HG03175 (cell line): ENCODE data around the gene UCHL5.
"Not testable (repeated sequence)": the region's sequence is repeated elsewhere in the genome, so short reads cannot be mapped to it uniquely, and the experiment has no call there.

Source experiments
- ATAC-seq: cut with Tn5 transposase; IDR thresholded peaks from one replicate; pipeline ENCODE4 v1.9.1; 2021; ENCODE audit warnings: mild to moderate bottlenecking, moderate library complexity; ENCODE audit not compliant: unreplicated experiment

UCHL5 gene

DNA sequence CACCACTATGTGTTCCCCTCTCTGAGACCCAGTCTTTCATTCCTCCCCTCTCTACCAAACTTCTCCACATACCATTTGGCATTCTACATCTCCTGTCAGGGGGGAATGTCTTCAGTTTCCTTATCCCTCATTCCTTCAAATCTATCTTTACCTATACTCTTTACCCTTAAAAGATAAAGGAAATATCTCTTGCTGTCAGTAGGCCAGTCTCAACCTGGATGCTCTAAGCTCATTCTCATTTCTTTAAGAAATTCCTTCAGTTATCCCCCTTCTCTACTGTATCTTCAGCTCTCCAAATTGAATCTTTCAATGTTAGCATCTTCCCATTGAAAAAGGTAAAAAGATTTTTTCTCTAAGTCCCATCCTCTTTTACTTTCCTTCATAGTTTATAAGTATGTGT, 6.8 kb upstream of the UCHL5 start:
- no peak for ATAC-seq

GRCh38 chr1:193062698-193063463, 3.7 kb upstream of the UCHL5 start:
- no peak for ATAC-seq

DNA sequence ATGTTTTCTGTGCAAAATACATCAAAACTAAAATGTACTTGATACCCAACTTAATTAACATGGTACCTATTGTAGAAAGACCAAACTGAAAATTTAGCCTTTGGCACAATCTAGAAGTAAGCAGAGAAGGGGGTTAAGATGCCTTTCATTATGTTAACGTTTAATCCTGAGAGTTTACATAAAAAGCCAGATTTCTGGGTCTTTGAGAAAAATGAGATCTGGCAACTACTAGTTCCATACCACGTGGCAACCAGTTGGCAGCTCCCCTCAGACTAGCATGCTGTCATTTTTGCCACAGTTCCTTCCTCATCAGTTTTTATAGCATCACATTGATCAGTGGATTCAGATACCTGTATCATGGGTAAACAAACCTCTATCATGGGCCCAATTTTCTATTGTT, 1.8 kb upstream of the UCHL5 start:
- ATAC-seq: no peak

GRCh38 chr1:193060406-193060805, 1.2 kb upstream of the UCHL5 start:
- ATAC-seq: no peak

- ATAC-seq: no peak
Measured at GRCh38 chr1:193060115-193060403, 899 bp upstream of the UCHL5 start.

GRCh38 chr1:193058529-193059281, 455 bp downstream of the UCHL5 start:
- peak; percentile 46 for ATAC-seq

DNA sequence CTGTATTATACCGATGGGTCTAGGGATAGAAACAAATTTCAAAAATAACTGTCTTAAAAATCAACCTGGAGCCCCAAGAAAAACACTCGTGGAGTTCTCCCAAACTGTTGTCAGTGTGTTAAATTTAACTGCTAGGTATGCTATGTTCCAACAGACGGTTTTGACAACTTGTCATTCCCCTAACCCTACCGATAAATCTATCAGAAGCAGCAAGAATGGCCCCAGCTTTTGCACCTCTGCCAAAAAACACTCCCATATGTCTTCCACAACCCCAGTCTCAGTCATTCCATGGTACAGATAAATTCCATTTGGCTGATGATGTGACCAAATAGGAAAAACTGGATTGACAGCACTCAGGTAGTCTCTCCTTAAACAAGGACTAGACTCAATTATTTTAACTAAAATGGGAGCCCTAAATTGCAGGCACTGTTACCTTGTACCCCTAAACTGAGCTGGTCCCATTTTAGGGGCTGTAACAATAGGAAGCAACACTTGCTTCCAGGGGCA, 4.9 kb downstream of the UCHL5 start:
- no peak for ATAC-seq

- not testable (repeated sequence) for ATAC-seq
Measured at GRCh38 chr1:193048913-193049312, 10.2 kb downstream of the UCHL5 start.

DNA sequence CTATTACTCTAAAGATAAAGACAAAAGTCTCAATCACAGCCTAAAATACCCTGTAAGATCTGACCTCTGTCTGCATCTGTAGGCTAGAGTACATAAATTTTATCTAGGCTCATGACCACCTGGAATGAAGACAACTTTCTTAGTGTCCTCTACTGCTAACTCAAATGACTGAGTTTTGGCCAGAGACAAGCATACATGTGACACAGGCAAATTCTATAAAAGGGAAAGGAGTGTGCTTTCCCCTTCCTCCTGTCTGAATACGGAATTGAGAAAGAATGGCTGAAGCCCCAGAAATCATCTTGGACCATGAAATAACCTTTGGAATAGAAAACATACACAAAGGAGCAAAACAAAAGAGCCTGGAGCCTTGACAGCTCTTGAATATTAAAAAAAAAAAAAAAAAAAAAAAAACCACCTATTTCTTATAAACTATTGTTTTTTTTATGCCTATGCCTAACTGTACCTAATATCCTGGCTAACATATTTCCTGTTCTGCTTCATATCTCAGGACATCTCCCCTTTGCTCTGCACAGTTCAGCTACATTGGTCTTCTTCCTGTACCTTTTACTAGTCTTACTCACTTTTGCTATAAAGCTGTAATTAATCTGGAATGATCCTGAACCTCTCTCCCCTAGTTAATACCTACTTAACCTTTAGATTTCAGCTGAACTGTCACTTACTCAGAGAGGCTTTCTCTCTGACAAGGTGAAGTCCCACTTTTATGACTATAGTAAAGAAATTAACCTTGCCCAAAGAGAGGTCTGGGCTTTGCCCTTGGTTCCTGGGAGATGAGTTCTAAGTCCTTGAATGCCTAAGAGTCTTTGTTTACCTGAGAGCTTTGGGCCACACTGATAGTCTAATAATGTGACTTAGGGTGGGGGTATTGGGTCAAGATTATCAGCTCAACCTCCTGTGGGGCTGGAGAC, 16.1 kb downstream of the UCHL5 start:
- ATAC-seq: no peak

- no peak for ATAC-seq
Measured at GRCh38 chr1:193040011-193040410, 19.1 kb downstream of the UCHL5 start.

DNA sequence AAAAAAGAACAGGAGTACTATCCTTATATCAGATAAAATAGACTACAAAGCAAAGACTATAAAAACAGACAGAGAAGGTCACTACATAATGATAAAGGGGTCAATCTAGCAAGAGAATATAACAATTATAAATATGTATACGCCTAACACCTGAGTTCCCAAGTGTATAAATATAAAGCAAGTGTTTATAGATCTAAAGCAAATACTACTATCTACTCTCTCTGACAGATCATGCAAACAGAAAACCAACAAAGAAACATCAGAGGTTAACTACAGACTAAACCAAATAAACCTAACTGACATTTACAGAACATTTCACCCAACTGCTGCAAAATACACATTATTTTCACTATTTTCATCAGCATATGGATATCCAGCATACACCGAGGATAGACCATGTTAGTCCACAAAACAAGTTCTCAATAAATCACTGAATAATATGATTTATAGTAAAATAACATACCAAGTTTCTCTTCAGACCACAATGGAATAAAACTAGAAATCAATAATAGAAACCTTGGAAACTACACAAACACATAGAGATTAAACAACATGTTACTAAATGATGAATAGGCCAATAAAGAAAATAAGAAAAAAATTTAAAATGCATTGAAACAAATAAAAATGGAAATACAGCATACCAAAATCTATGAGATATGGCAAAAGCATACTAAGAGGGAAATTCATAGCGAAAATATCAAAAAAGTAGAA, 22.7 kb downstream of the UCHL5 start:
- ATAC-seq: no peak

GRCh38 chr1:193033610-193034009, 25.6 kb downstream of the UCHL5 start:
- ATAC-seq: no peak

- ATAC-seq: not testable (repeated sequence)
Measured at GRCh38 chr1:193032643-193033427, 26.3 kb downstream of the UCHL5 start.

DNA sequence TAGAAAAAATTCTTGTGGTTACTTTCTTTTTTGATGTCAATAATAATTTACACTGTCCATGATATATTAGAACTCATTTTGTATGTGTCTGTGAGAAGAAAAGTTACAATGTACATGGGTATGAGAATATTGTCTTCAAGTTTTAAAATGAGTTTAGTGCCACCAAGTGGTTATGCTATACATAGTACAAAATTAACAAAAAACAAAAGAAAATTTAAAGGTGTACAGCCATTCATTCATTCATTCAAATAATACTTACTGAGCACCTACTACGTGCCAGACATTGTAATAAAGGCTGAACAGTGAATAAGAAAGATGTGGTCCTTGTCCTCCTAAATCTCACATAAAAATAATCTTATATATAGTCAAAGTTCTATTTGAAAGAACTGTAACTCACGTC, 27.7 kb downstream of the UCHL5 start:
- peak; percentile 68 for ATAC-seq

DNA sequence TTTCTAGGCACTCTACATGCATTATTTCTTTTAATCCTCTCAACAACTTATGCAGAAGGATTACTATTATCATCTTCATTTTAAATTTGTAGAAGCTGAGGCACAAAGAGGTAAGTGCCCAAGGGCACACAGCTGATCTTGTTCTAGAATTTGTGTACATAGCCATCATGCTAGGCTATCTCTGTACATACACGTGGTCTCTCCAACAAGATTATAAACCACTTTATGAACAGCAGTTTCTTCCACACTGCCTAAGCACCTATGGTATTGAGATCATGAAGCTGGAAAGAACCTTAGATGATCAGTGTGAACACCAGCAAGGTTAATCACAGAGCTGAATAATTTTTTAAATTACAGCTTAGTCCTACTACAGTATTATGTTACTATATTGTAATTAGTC, 28.9 kb downstream of the UCHL5 start:
- ATAC-seq: no peak

GRCh38 chr1:193025218-193025617, 33.9 kb downstream of the UCHL5 start:
- ATAC-seq: no peak

DNA sequence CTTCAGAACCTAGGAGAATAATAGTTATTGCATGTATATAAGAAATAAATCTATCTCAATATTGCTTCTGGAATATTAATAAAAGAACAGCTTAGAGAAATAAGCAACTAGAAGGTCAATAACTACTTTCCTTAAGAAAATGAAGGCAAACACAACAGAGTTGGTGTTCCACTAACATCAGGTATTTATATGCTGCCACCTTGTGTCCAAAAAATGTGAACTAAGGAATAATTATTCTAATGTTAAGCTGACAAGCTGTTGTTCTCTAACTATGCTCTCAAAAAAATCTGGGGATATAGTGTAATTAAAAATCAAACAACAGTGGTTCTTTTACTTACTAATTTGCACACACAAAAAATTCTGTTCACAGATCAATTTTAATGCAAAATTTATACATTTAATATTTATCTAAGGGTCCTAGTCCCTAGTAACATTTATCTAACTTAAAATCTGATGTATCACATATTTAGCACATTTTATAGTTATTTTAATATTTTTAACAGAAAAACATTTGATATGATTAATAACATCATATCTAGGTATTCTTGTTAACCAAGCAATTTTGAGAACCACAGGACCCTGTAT, 39.6 kb downstream of the UCHL5 start:
- ATAC-seq: peak; percentile 75

DNA sequence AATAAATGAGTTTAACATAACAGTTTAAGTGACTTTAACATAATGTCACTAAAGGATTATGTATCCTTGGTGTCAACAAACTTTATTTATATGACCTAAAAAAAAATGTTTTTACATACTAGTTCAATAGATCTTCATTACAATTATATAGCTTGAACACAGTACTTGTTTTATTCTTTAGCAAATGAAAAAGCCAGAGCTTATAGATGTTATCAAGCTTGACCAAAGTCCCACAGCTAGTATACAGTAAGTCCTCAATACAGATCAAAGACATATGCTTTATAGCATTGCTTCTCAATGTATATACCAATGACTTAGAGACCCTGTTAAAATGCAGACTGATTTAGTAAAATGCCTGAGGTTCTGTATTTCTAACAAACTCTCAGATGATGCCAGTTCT, 42.4 kb downstream of the UCHL5 start:
- no peak for ATAC-seq

DNA sequence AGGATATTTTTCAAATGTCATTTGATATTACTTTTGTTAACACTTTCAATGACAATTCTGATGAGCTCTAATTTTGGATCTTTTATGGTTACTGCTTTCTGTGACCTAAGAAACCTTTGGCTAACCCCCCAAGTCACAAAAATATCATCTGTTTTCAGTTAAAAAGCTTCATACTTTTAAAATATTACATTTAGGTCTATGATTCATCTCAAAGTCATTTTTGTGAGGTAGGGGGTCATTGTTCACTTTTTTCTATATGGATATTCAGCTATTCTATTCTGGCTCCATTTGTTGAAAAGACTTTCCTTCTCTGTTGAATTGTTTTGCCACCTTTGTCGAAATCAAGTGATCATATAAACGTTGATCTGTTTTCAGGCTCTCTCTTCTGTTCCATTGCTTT, 44.8 kb downstream of the UCHL5 start:
- no peak for ATAC-seq

DNA sequence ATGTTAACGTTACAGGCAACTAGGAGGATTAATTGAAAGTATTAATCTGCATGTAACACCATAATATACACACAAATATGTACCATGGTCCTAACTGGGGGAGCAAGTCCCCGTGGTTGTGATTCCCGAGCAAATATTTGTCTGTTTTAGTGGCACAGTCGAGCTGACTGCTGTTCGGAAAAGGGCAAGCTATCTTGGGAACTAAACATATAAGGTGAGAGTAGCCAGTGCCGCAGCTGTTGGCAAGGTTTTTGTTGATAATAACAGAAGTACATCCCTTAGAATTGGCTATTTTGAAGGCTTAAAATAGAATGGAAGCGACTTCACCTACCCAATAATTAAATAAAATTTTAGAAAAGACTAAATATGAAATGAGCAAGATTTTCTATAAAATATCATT, 45.5 kb downstream of the UCHL5 start:
- ATAC-seq: no peak
